ENCODE results near the gene PUM1. TPM values are rescaled to one million over a fixed set of nuclear protein-coding genes. Genes with fewer than 3 reads are reported as not detected.

PUM1 gene
- total and polyA plus RNA-seq, 2 donors (not counting 3 experiments of a cell fraction or from before 2014, with no cell fraction given) = 94.7 to 124 TPM

GRCh38 chr1:30889511-30889910 is 176.0 kb downstream of the PUM1 start:
- Histone ChIP-seq H3K79me2 (ENCODE audit: control insufficient read depth, insufficient read depth, low read length) (no peaks in the 10 kb centered on the region), H3K9ac (replicated peaks; ENCODE audit: extremely low read depth, insufficient read depth, low read length) (no peak overlapping the region), H3K27me3 (ENCODE audit: control insufficient read depth in 2 of 2, insufficient read depth in 2 of 2, low read length in 2 of 2) (no peaks in the 10 kb centered on the region), H2AFZ (ENCODE audit: low read depth, low read length) (no peak overlapping the region), H3K9me3 (replicated peaks; ENCODE audit: control insufficient read depth, insufficient read depth, low read length) (no peaks in the 10 kb centered on the region), H3K27ac (ENCODE audit: insufficient read depth, low read depth, low read length) (no peak overlapping the region), H3K4me1 (ENCODE audit: control insufficient read depth, extremely low read depth, insufficient read depth, low read length) (no peaks in the 10 kb centered on the region), H3K36me3 (ENCODE audit: control insufficient read depth in 2 of 2, extremely low read depth in 1 of 2, insufficient read depth in 2 of 2, low read length in 2 of 2) (no peaks in the 10 kb centered on the region), H4K20me1 (replicated peaks; ENCODE audit: control insufficient read depth, extremely low read depth, insufficient read depth, low read length) (no peaks in the 10 kb centered on the region), H3K4me3 (replicated peaks in 1 of 3; ENCODE audit: insufficient read depth in 1 of 3, low read depth in 1 of 3, low read length in 3 of 3) (no peak overlapping the region), H3K9me1 (replicated peaks; ENCODE audit: control insufficient read depth, extremely low read depth, insufficient read depth, low read length) (no peaks in the 10 kb centered on the region), H3K4me2 (ENCODE audit: insufficient read depth, low read length) (no peak overlapping the region)
- no peak for DNase-seq (ENCODE audit: low read depth, low spot score)
- no TSS peak for BruUV-seq (replicated peaks)
- intact Hi-C loops (cut with micrococcal nuclease) (no loop called here), dilution Hi-C loops (cut with MboI; ENCODE audit: extremely low pct_ligation_motif_present, low sequenced_read_pairs) (no loop called here)
- CTCF ChIA-PET = no interaction called here
- no peak for FAIRE-seq
- POLR2A ChIA-PET = no interaction called here
- TF ChIP-seq POLR2AphosphoS5 (IDR thresholded peaks at IDR 0.05; ENCODE audit: insufficient read depth, low read depth, low read length) (no peak), JUN (IDR thresholded peaks at IDR 0.05; ENCODE audit: borderline replicate concordance, insufficient read depth, insufficient read length, low read depth) (no peak), MAX (IDR thresholded peaks at IDR 0.05; ENCODE audit: insufficient read depth, insufficient read length) (no peak), EZH2 (IDR thresholded peaks at IDR 0.05; ENCODE audit: borderline replicate concordance, low read depth, low read length, severe bottlenecking) (no peak), FOS (IDR thresholded peaks at IDR 0.05; ENCODE audit: borderline replicate concordance, insufficient read depth, low read length) (no peak), GATA2 (IDR thresholded peaks at IDR 0.05; ENCODE audit: insufficient read depth, insufficient read length, low read depth, low read length) (no peak)
- TF ChIP-seq, protein P1, sequence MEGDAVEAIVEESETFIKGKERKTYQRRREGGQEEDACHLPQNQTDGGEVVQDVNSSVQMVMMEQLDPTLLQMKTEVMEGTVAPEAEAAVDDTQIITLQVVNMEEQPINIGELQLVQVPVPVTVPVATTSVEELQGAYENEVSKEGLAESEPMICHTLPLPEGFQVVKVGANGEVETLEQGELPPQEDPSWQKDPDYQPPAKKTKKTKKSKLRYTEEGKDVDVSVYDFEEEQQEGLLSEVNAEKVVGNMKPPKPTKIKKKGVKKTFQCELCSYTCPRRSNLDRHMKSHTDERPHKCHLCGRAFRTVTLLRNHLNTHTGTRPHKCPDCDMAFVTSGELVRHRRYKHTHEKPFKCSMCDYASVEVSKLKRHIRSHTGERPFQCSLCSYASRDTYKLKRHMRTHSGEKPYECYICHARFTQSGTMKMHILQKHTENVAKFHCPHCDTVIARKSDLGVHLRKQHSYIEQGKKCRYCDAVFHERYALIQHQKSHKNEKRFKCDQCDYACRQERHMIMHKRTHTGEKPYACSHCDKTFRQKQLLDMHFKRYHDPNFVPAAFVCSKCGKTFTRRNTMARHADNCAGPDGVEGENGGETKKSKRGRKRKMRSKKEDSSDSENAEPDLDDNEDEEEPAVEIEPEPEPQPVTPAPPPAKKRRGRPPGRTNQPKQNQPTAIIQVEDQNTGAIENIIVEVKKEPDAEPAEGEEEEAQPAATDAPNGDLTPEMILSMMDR (IDR thresholded peaks at IDR 0.05; ENCODE audit: extremely low read depth in 1 of 2, insufficient read depth in 1 of 2, low read depth in 1 of 2, low read length in 2 of 2) = no peak
